IMR-90 (cell line): ENCODE data around the gene KIF6. TPM values are rescaled to one million over a fixed set of nuclear protein-coding genes. Genes with fewer than 3 reads are reported as not detected.

ENCODE experiments used
- ATAC-seq: fragments of 200-7000 bp; cut with Tn5 transposase; 2 replicates; pipeline ENCODE4 v1.9.1; 2020; ENCODE audit warnings: low read depth, mild to moderate bottlenecking, moderate library complexity
- BruUV-seq: library from RNA; stranded (reverse); fragments of 400-500 nt; replicated peaks from 2 replicates; lab custom pipeline; 2021; lab: Mats Ljungman, UMichigan
- CTCF ChIA-PET: fragments of 300-600 bp; formaldehyde crosslinking; extraction: SDS; loops from one replicate; lab custom pipeline; 2021; ENCODE audit warnings: antibody characterized with exemption; lab: Yijun Ruan, JAX
- POLR2A ChIA-PET: fragments of 300-600 bp; sonication (Branson Sonifier 250); formaldehyde crosslinking; loops from one replicate; lab custom pipeline; 2022; ENCODE audit warnings: antibody characterized with exemption; ENCODE audit not compliant: unreplicated experiment; lab: Charles Lee
- DNase-seq: peaks from one replicate; pipeline ENCODE4 v3.0.0; 2013
- H2AFZ ChIP-seq: replicated peaks from 2 replicates; pipeline ENCODE3; 2013; ENCODE audit warnings: low read length, mild to moderate bottlenecking; ENCODE audit not compliant: poor library complexity
- H2AK5ac ChIP-seq: 2 replicates; pipeline ENCODE4 v1.6.1; 2013; ENCODE audit warnings: low read depth, low read length, inconsistent platforms
- H2AK9ac ChIP-seq: replicated peaks from 2 replicates; pipeline ENCODE3; 2013; ENCODE audit warnings: mild to moderate bottlenecking, low read depth, low read length, moderate library complexity; ENCODE audit not compliant: poor library complexity
- H2BK120ac ChIP-seq: 2 replicates; pipeline ENCODE4 v1.6.1; 2013; ENCODE audit warnings: low read depth, low read length, inconsistent platforms
- H2BK15ac ChIP-seq: 3 replicates; pipeline ENCODE4 v1.6.1; 2013; ENCODE audit warnings: low read depth, low read length, inconsistent platforms
- H2BK20ac ChIP-seq: 2 replicates; pipeline ENCODE4 v1.6.1; 2013; ENCODE audit warnings: low read depth, mild to moderate bottlenecking, inconsistent platforms, low read length, moderate library complexity
- H2BK5ac ChIP-seq: 2 replicates; pipeline ENCODE4 v1.6.1; 2013; ENCODE audit warnings: mild to moderate bottlenecking, low read depth, low read length, inconsistent platforms; ENCODE audit not compliant: poor library complexity, severe bottlenecking
- H3K14ac ChIP-seq: replicated peaks from 2 replicates; pipeline ENCODE4 v1.6.1; 2013; ENCODE audit warnings: low read depth, low read length, inconsistent platforms
- H3K18ac ChIP-seq: 2 replicates; pipeline ENCODE4 v1.6.1; 2013; ENCODE audit warnings: low read depth, low read length, control low read depth
- H3K23ac ChIP-seq: 2 replicates; pipeline ENCODE4 v1.6.1; 2013; ENCODE audit warnings: low read depth, low read length, inconsistent platforms
- H3K27ac ChIP-seq: 2 replicates; pipeline ENCODE4 v1.5.1; 2013; ENCODE audit warnings: mild to moderate bottlenecking, control low read depth, low read length; ENCODE audit not compliant: insufficient read depth
- H3K27me3 ChIP-seq: 2 replicates; pipeline ENCODE4 v1.6.1; 2013; ENCODE audit warnings: low read length; ENCODE audit not compliant: control insufficient read depth, insufficient read depth
- H3K36me3 ChIP-seq: 2 replicates; pipeline ENCODE4 v1.6.1; 2013; ENCODE audit warnings: low read length, mixed read lengths; ENCODE audit not compliant: control insufficient read depth, insufficient read depth
- H3K4ac ChIP-seq: 2 replicates; pipeline ENCODE4 v1.6.1; 2013; ENCODE audit warnings: low read depth, low read length, inconsistent platforms
- H3K4me1 ChIP-seq: 2 replicates; pipeline ENCODE4 v1.6.1; 2013; ENCODE audit warnings: low read length, mixed read lengths; ENCODE audit not compliant: control insufficient read depth, insufficient read depth
- H3K4me2 ChIP-seq: 2 replicates; pipeline ENCODE4 v1.6.1; 2013; ENCODE audit warnings: low read depth, mild to moderate bottlenecking, control low read depth, low read length, moderate library complexity
- H3K4me3 ChIP-seq: 2 replicates; pipeline ENCODE4 v1.5.1; 2013; ENCODE audit warnings: low read depth, mild to moderate bottlenecking, control low read depth, low read length, moderate library complexity; ENCODE audit not compliant: insufficient read depth
- H3K56ac ChIP-seq: 2 replicates; pipeline ENCODE4 v1.6.1; 2013; ENCODE audit warnings: low read length, inconsistent platforms; ENCODE audit not compliant: insufficient read depth; ENCODE audit errors: extremely low read depth
- H3K79me1 ChIP-seq, 2 experiments: 2 replicates each; pipeline ENCODE4 v1.6.1; 2013; ENCODE audit warnings: low read length in 2 of 2, inconsistent platforms in 1 of 2, low read depth in 1 of 2
- H3K9ac ChIP-seq: 2 replicates; pipeline ENCODE4 v1.6.1; 2013; ENCODE audit warnings: low read depth, low read length, control low read depth
- H3K9me1 ChIP-seq: 2 replicates; pipeline ENCODE4 v1.6.1; 2013; ENCODE audit warnings: low read length, inconsistent platforms; ENCODE audit not compliant: insufficient read depth
- H3K9me3 ChIP-seq: 2 replicates; pipeline ENCODE4 v1.6.1; 2013; ENCODE audit warnings: low read length; ENCODE audit not compliant: control insufficient read depth, insufficient read depth
- H4K20me1 ChIP-seq: 2 replicates; pipeline ENCODE4 v1.6.1; 2013; ENCODE audit warnings: low read length, inconsistent platforms; ENCODE audit not compliant: insufficient read depth
- H4K5ac ChIP-seq: 2 replicates; pipeline ENCODE4 v1.6.1; 2013; ENCODE audit warnings: mild to moderate bottlenecking, low read depth, low read length, control low read depth
- H4K8ac ChIP-seq, 2 experiments: 2 replicates each; pipeline ENCODE4 v1.6.1; 2013; ENCODE audit warnings: low read depth in 2 of 2, low read length in 2 of 2, control low read depth in 1 of 2, inconsistent platforms in 1 of 2
- H4K91ac ChIP-seq: 2 replicates; pipeline ENCODE4 v1.6.1; 2013; ENCODE audit warnings: low read depth, low read length, inconsistent platforms; ENCODE audit not compliant: insufficient read depth
- BHLHE40 ChIP-seq: fragments of 150-350 bp; IDR thresholded peaks from 2 replicates; pipeline ENCODE4 v1.6.1; 2016; ENCODE audit warnings: mild to moderate bottlenecking, low read depth, low read length
- CEBPB ChIP-seq: IDR thresholded peaks from 2 replicates; pipeline ENCODE4 v1.6.1; 2012; ENCODE audit warnings: low read depth, low read length, improper control_type of control experiment
- CHD1 ChIP-seq: IDR thresholded peaks from 2 replicates; pipeline ENCODE4 v1.6.1; 2012; ENCODE audit warnings: low read depth, low read length, improper control_type of control experiment
- FOS ChIP-seq: fragments of 150-350 bp; IDR thresholded peaks from 2 replicates; pipeline ENCODE4 v1.6.1; 2016; ENCODE audit warnings: low read depth, low read length
- MAFK ChIP-seq: IDR thresholded peaks from 2 replicates; pipeline ENCODE4 v1.6.1; 2012; ENCODE audit warnings: low read depth, low read length, improper control_type of control experiment
- MAZ ChIP-seq: IDR thresholded peaks from 2 replicates; pipeline ENCODE4 v1.6.1; 2012; ENCODE audit warnings: low read depth, mild to moderate bottlenecking, low read length, improper control_type of control experiment, moderate library complexity, borderline replicate concordance
- MXI1 ChIP-seq: IDR thresholded peaks from 2 replicates; pipeline ENCODE4 v1.6.1; 2012; ENCODE audit warnings: low read depth, mild to moderate bottlenecking, low read length, moderate library complexity, borderline replicate concordance
- NFE2L2 ChIP-seq: fragments of 150-350 bp; IDR thresholded peaks from 2 replicates; pipeline ENCODE4 v1.6.1; 2016; ENCODE audit warnings: low read depth, mild to moderate bottlenecking, low read length
- POLR2A ChIP-seq: IDR thresholded peaks from 2 replicates; pipeline ENCODE4 v1.6.1; 2012; ENCODE audit warnings: mild to moderate bottlenecking, low read depth, low read length
- RAD21 ChIP-seq: IDR thresholded peaks from 2 replicates; pipeline ENCODE4 v1.6.1; 2012; ENCODE audit warnings: low read length, improper control_type of control experiment
- RCOR1 ChIP-seq: IDR thresholded peaks from 2 replicates; pipeline ENCODE4 v1.6.1; 2012; ENCODE audit warnings: mild to moderate bottlenecking, low read length, improper control_type of control experiment; ENCODE audit not compliant: insufficient replicate concordance
- RFX5 ChIP-seq: IDR thresholded peaks from 2 replicates; pipeline ENCODE4 v1.8.0; 2012; ENCODE audit warnings: low read depth, mild to moderate bottlenecking, low read length, moderate library complexity
- SMC3 ChIP-seq: fragments of 150-350 bp; IDR thresholded peaks from 2 replicates; pipeline ENCODE4 v1.6.1; 2016; ENCODE audit warnings: low read depth, mild to moderate bottlenecking, antibody characterized with exemption, low read length, moderate library complexity
- WGBS, 2 experiments: methylation state at CpG; one replicate each; pipeline versions ENCODE4 v1.1.5 to v1.1.7; 2013; ENCODE audit warnings: missing lambda C conversion rate in 2 of 2; ENCODE audit not compliant: insufficient read length in 1 of 2; ENCODE audit errors: extremely low coverage in 2 of 2; 5-methylcytosine and 5-hydroxymethylcytosine counted together
- dilution Hi-C: fragments of 300-500 bp; cut with HindIII; formaldehyde crosslinking; loops from one replicate; pipeline ENCODE4 v1.14.3; 2018; ENCODE audit warnings: low sequenced_read_pairs; ENCODE audit not compliant: unreplicated experiment
- in situ Hi-C: fragments of 300-500 bp; cut with MboI; formaldehyde crosslinking; loops from 3 replicates; pipeline ENCODE4 v1.14.3; 2019; ENCODE audit warnings: low sequenced_read_pairs, inconsistent platforms, mixed read lengths
- intact Hi-C: fragments of 100-400 bp; cut with micrococcal nuclease; formaldehyde crosslinking; loops from 2 replicates; pipeline ENCODE4 v1.10.0; 2022
- polyA plus RNA-seq, 3 experiments: library from polyadenylated mRNA; depleted of rRNA; stranded (reverse); fragments of >200 nt; gene quantifications; 2 replicates each; pipeline ENCODE4 v1.2.3, GENCODE V29; 2012; ENCODE audit warnings: low replicate concordance in 1 of 3
- total RNA-seq: library from RNA; depleted of rRNA; stranded (reverse); fragments of >200 nt; gene quantifications from 2 replicates; pipeline ENCODE4 v1.2.3, GENCODE V29; 2012
- TF ChIP-seq, protein P1 (sequence below): fragments of 150-350 bp; IDR thresholded peaks from 2 replicates; pipeline ENCODE4 v1.6.1; 2017; ENCODE audit warnings: mild to moderate bottlenecking, antibody characterized with exemption, low read length, low read depth
- TF ChIP-seq, protein P2 (sequence below): conservative IDR thresholded peaks from 2 replicates; pipeline ENCODE4 v1.5.1; 2012; ENCODE audit warnings: mild to moderate bottlenecking, low read depth, low read length, improper control_type of control experiment
- TF ChIP-seq, protein P3 (sequence below): fragments of 150-350 bp; IDR thresholded peaks from 2 replicates; pipeline ENCODE4 v1.6.1; 2016; ENCODE audit warnings: low read depth, mild to moderate bottlenecking, low read length, moderate library complexity, borderline replicate concordance

KIF6 gene
- total and polyA plus RNA-seq, 2 of the 4 experiments (the other 2 are of a cell fraction): under 0.01 to 0.10 TPM

DNA sequence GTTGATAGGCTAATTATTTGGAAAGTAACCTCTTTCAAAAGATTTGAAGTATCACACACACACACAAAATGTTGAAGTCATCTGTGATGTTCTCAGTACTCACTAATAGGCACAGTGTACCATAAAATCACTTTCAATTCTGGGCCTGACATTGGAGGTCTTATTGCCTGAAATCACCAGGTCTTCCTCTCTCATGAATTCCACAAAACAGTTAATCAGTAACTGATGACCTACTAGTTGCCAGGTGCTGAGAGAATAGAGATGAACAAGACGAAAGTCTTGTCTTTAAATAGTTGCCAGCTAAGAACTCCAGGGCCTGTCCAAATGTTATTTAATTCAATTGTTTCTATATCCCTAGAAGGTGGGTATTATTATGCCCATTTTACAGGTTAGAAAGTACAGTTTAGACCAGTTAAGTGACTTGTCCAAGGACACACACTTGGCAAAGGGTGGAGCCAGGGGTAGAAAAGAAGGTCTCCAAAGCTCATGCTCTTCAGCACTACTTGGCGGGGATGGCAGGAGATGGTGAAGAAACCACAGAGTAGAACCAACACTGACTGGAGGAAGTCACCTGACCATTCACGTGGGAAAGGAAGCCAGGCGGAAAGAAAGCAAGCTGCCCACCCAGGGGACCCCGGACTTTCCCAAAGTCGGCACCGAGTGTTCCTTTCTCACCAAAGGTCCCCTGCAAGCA is 116.4 kb downstream of the KIF6 start:
- TF ChIP-seq POLR2A (no peak), MAFK (no peak), CEBPB (no peak), CHD1 (no peak), NFE2L2 (no peak), MXI1 (no peak), SMC3 (no peak), RFX5 (no peak), RCOR1 (no peak), BHLHE40 (no peak), MAZ (no peak), FOS (no peak), RAD21 (no peak)
- TF ChIP-seq, protein P1, sequence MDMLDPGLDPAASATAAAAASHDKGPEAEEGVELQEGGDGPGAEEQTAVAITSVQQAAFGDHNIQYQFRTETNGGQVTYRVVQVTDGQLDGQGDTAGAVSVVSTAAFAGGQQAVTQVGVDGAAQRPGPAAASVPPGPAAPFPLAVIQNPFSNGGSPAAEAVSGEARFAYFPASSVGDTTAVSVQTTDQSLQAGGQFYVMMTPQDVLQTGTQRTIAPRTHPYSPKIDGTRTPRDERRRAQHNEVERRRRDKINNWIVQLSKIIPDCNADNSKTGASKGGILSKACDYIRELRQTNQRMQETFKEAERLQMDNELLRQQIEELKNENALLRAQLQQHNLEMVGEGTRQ: no peak
- TF ChIP-seq, protein P2, sequence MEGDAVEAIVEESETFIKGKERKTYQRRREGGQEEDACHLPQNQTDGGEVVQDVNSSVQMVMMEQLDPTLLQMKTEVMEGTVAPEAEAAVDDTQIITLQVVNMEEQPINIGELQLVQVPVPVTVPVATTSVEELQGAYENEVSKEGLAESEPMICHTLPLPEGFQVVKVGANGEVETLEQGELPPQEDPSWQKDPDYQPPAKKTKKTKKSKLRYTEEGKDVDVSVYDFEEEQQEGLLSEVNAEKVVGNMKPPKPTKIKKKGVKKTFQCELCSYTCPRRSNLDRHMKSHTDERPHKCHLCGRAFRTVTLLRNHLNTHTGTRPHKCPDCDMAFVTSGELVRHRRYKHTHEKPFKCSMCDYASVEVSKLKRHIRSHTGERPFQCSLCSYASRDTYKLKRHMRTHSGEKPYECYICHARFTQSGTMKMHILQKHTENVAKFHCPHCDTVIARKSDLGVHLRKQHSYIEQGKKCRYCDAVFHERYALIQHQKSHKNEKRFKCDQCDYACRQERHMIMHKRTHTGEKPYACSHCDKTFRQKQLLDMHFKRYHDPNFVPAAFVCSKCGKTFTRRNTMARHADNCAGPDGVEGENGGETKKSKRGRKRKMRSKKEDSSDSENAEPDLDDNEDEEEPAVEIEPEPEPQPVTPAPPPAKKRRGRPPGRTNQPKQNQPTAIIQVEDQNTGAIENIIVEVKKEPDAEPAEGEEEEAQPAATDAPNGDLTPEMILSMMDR: no peak
- TF ChIP-seq, protein P3, sequence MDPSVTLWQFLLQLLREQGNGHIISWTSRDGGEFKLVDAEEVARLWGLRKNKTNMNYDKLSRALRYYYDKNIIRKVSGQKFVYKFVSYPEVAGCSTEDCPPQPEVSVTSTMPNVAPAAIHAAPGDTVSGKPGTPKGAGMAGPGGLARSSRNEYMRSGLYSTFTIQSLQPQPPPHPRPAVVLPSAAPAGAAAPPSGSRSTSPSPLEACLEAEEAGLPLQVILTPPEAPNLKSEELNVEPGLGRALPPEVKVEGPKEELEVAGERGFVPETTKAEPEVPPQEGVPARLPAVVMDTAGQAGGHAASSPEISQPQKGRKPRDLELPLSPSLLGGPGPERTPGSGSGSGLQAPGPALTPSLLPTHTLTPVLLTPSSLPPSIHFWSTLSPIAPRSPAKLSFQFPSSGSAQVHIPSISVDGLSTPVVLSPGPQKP: no peak
- Histone ChIP-seq H4K8ac (no peak overlapping the region), H3K79me1 (no peaks in the 10 kb centered on the region), H3K4me3 (no peak overlapping the region), H3K4me1 (no peaks in the 10 kb centered on the region), H3K18ac (no peak overlapping the region), H3K9ac (no peak overlapping the region), H3K56ac (no peak overlapping the region), H2BK20ac (no peak overlapping the region), H3K4me2 (no peak overlapping the region), H3K23ac (no peak overlapping the region), H2AK9ac (no peak overlapping the region), H4K20me1 (no peaks in the 10 kb centered on the region), H2AK5ac (no peak overlapping the region), H3K27ac (no peak overlapping the region), H3K9me1 (no peaks in the 10 kb centered on the region), H3K4ac (no peak overlapping the region), H2AFZ (no peak overlapping the region), H2BK120ac (no peak overlapping the region), H3K9me3 (no peaks in the 10 kb centered on the region), H2BK5ac (no peak overlapping the region), H4K5ac (no peak overlapping the region), H3K36me3 (no peaks in the 10 kb centered on the region), H3K27me3 (no peaks in the 10 kb centered on the region), H2BK15ac (no peak overlapping the region), H4K91ac (no peak overlapping the region), H3K14ac (no peak overlapping the region)
- no TSS peak for BruUV-seq
- intact Hi-C loops: no loop called here
- ChIA-PET POLR2A (no interaction called here), CTCF (no interaction called here)
- no peak for ATAC-seq
- in situ Hi-C loops: no loop called here
- no peak for DNase-seq
- WGBS, 2 experiments: 95% methylated on average over 5 of the region's 7 CpGs; no CpG with 5 or more reads in 1 of the 2 experiments
- dilution Hi-C loops: no loop called here
